NT2/D1 (cell line): Measurements from ENCODE around the gene ERICH3.

Source experiments
- SUZ12 ChIP-seq: IDR thresholded peaks from 2 replicates; pipeline ENCODE4 v1.6.1; 2011; ENCODE audit not compliant: insufficient read length, insufficient read depth; ENCODE audit errors: extremely low read depth
- YY1 ChIP-seq: IDR thresholded peaks from 2 replicates; pipeline ENCODE4 v1.6.1; 2011; ENCODE audit not compliant: insufficient read length, insufficient read depth
- ZNF274 ChIP-seq: IDR thresholded peaks from 2 replicates; pipeline ENCODE4 v1.6.1; 2011; ENCODE audit warnings: mild to moderate bottlenecking, low read depth, low read length

- no peak for TF ChIP-seq SUZ12
- no peak for TF ChIP-seq ZNF274
- TF ChIP-seq YY1, result no peak
Measured at GRCh38 chr1:74673351-74674111, at the start of gene ERICH3.
